Measurements from ENCODE around the gene CBL.
A peak's percentile ranks its signal among the peaks of the same experiment; 100 is the strongest.
"Not testable (repeated sequence)": the region's sequence is repeated elsewhere in the genome, so short reads cannot be mapped to it uniquely, and the experiment has no call there.

The CBL gene

DNA sequence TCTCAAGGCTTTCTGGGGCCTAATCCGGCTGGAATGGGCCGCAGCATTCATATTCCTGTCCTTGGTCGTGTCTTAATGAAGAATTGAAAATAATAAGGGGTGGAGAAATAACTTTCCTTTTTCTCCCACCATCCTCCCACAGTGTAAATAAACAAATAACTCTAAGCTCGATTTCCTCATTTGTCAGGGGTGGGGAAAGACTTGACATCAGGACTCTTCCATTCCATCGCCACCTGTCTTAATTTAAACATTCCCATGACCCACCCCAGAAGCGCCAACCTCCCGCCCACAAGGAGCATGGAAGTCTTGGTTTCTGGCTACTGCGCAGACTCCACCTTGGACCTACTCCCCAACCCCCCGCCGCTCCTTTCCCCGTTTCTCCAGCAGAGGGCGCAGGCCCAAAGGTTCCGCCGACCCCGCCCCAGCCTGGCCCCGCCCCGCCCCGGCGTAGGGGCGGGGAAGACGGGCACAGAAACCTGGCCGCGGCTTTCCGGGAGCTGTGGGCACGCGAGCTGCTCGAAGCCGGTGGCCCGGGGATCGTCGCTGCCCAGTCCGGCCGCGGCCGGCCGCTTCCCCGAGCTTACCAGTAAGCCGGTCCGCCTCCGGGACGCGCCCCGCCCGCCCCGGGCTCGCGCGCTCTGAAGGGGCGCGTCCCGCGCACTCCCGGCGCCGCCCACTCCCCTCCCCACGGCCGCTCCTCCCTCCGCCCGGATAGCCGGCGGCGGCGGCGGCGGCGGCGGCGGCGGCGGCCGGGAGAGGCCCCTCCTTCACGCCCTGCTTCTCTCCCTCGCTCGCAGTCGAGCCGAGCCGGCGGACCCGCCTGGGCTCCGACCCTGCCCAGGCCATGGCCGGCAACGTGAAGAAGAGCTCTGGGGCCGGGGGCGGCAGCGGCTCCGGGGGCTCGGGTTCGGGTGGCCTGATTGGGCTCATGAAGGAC is at the start of gene CBL:
Gene CBL, plus strand, starts transcription at position 766 of the 937 bp plus-strand sequence. Its CDS starts 79 bp downstream, at position 845.
- DNase-seq (ENCODE audit: low read depth in 2 of 2), result peak; percentile 99

DNA sequence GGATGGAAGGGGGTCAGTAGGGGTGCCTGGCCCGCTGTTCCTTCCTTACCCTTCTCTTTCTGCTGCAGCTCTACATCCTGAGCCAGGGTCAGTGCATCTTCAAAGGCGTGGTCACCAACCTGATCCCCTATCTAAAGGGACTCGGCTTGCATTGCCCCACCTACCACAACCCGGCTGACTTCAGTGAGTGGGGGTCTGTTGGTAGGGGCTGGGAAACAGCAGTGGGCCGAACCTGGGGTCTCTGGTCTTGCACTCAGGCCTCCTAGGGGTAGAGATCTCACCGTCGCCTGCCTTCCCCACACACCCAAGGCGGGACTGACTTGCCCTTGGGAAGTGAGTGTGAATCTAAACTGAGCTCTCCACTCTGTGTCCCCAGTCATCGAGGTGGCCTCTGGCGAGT is 49.6 kb upstream of the CBL start:
- DNase-seq (ENCODE audit: low read depth in 2 of 2), result no peak

DNA sequence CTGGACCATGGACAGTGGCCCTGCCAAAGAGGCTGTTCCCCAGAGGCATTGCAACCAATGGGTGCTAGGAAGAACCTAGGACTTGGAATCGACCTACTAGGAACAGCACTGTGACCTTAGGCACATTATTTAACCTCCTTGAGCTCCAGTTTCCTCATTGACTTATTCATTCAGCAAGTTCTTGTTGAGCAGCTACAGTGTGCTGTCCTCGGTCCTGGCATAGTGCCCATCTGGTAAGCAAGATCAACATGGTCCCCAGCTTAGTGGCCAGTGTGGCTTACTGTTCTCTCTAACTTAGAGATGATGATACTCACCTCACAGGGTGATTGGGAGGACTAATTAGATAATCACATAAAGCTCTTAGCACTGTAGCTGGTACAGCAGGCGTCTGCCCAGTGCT is 49.1 kb upstream of the CBL start:
- no peak for DNase-seq (ENCODE audit: low read depth in 2 of 2)

DNA sequence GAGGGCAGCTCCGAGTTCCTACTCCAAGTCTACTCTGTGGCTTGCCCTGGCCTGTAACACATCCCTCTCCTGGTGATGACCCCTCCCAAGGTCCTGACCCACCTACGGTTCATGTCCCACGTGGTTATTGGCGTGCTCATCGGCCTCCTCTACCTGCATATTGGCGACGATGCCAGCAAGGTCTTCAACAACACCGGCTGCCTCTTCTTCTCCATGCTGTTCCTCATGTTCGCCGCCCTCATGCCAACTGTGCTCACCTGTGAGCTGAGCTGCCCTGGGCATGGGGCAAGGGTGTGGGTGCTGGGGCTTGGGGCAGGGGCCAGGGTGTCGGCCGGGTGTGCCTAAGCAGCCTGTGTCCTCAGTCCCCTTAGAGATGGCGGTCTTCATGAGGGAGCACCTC is 47.7 kb upstream of the CBL start:
- DNase-seq (ENCODE audit: low read depth in 2 of 2), result no peak

DNA sequence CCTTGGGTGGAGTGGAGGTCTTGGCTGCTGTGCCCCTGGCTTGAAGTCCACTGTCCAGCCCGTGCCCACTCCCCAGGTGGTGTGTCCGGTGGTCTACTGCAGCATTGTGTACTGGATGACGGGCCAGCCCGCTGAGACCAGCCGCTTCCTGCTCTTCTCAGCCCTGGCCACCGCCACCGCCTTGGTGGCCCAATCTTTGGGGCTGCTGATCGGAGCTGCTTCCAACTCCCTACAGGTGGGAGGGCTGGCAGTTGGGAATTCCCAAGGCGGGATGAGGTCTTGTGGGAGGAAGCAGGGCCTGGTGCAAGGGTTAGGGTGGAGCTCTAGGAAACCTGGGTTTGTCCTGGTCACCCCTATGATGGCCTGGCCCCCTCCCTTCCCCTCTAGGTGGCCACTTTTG is 46.0 kb upstream of the CBL start:
- DNase-seq (ENCODE audit: low read depth in 2 of 2), result no peak

DNA sequence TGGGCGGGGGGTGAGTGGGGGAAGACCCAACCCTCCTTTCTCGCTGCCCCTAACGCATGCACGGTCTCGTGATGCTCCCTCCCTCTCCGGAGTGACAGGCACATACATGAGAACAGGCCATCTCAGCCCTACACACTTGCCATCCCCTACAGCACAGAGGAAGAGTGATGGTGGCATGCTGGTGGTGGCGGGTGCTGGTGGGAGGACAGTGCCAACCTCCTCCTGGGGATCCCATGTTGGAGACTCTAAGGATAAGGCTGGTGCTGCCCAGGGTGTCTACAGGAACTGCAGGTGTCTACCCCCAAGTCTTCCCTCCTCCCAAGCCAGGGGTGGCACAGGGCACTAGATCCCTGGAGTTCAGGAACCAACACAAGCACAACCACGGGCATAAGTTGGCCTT is 44.3 kb upstream of the CBL start:
- DNase-seq (ENCODE audit: low read depth in 2 of 2), result no peak

DNA sequence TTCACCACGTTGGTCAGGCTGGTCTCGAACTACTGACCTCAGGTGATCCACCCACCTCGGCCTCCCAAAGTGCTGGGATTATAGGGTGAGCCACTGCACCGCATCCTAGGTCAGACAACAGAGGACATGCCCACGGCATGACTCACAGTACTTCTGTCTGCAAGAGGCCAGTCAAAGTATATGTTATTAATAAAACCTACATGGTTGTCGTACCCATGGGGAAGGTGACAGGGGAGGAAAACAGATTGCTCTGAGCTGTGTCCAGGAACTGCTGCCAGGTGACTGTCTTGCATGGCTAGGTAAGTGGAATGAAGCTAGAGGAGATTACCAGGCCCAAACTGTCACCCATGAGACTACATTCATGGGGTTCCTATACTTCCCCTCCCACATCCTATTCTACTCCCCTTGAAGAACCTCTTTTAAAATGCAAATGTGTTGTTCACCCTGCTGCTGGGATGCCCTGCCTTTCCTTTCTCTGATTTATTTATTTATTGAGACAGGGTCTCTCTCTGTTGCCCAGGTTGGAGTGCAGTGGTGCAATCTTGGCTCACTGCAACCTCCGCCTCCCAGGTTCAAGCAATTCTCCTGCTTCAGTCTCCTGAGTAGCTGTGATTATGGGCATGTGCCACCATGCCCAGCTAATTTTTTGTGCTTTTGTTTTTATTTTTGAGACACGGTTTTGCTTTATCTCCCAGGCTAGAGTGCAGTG is 39.6 kb upstream of the CBL start:
- no peak for DNase-seq (ENCODE audit: low read depth in 2 of 2)

DNA sequence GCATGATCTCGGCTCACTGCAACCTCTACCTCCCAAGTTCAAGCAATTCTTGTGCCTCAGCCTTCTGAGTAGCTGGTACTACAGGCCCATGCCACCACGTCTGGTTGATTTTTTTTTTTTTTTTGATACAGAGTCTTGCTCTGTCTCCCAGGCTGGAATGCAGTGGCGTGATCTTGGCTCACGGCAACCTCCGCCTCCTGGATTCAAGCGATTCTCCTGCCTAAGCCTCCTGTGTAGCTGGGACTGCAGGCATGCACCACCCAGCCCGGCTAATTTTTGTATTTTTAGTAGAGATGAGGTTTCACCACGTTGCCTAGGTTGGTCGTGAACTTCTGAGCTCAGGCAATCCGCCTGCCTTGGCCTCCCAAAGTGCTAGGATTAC is 39.1 kb upstream of the CBL start:
- DNase-seq (ENCODE audit: low read depth in 2 of 2), result not testable (repeated sequence)

DNA sequence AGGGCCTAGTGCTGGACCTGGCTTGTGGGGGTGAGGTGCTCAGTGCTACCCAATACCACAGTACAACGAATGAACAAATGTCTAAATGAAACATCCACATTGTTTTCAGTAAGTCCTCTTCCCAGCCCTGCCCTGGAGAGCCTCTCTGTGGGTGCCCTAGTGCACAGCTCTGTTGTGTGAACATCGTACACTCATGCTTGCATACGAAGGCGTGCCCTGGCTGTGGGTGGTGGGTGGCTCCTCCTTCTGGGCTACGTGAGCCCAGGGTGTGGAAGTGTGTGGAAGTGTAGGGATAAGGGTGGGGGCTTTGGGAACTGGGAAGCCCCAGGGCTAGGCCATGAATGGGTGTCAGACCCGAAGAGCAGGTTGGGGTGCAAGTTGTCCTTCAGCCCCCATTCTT is 38.2 kb upstream of the CBL start:
- no peak for DNase-seq (ENCODE audit: low read depth in 2 of 2)

DNA sequence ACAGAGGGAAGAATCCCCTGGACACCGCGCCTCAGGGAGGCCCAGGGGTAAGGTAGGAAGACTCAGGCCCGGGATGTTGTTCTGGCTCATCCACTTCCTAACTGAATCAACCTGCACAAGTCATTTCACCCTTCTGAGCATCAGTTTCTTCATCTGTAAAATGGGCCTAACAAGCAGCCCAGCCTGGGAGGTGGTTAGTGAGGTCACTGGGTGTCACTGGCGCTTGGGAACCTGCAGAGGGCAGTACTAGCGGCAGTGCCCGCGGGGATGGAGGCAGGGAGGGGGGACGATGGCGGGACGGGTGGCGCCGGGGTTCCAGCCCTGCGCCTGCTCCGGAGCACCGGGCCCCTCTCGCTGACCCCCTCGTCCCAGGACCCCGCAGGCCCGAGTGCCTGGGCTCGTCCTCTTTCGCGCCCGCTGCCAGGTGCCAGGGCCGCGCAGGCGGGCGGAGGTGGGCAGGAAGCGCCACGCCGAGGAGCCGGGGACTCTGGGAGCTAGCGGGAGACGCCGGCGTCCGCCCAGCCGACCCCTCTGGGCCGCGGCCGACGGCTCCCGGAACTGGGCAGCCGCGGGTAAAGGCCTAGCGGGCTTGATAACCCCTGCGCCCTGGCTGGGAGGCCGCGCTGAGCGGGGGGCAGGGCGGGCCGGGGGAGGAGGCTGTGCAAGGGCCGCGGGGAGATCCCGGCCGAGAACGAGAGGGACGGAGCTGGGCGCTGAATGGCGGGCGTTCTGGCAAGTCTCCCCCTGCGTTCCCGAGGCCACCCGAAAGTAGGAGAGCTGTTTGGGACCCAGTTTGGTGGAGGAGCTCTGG is 37.5 kb upstream of the CBL start, which contains the start of gene NLRX1:
Gene NLRX1, plus strand, starts transcription at position 255 of the 811 bp plus-strand sequence. CDS start 2,679 bp downstream, outside the sequence.
- peak; percentile 74 to 76 for DNase-seq (ENCODE audit: low read depth in 2 of 2)

DNA sequence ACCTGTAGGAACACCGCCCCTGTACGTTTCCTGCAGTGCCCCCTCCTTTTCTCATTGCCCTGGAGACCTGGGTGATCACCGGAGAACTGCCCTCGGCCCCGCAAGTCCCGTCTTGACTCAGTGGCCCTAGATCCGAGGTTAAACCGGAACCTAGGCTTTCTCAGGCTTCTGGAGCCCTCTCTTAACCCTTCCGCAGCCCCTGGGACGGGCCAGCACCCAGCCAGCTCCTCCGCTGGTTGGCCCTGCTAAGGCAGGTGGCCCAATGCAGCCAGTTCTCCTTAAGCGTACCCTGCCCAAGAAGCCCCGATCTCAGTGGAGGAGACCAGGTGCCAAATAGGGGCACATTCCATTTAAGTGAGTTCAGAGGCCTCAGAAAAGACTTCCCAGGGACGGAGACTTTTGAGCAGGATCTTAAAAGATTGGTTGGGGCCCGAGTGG is 36.8 kb upstream of the CBL start:
- DNase-seq (ENCODE audit: low read depth in 2 of 2), result peak; percentile 7 to 27

DNA sequence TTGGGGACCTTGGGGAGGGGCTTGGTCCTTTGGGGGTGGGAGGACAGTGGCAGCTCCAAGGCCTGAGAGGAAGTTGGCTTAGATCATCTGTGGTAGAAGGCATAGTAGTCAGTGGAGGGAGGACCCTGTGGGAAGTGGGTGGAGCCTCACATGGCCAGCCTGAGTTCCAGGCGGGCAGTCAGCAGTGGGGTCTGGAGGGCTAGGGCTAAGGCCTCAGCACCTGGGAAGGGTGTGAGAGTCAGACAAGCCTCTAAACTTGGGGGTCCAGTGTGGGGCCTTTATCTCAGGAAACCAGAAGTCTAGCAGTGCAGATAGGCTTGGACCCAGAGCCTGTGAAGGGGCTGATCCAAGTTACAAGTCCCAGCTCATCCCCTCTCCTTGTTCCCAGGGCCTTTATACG is 33.6 kb upstream of the CBL start:
- DNase-seq (ENCODE audit: low read depth in 2 of 2), result no peak

DNA sequence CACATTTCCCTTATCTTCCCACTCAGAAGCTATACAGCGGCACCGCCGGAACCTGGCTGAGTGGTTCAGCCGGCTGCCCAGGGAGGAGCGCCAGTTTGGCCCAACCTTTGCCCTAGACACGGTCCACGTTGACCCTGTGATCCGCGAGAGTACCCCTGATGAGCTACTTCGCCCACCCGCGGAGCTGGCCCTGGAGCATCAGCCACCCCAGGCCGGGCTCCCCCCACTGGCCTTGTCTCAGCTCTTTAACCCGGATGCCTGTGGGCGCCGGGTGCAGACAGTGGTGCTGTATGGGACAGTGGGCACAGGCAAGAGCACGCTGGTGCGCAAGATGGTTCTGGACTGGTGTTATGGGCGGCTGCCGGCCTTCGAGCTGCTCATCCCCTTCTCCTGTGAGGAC is 32.7 kb upstream of the CBL start:
- DNase-seq (ENCODE audit: low read depth in 2 of 2), result no peak

DNA sequence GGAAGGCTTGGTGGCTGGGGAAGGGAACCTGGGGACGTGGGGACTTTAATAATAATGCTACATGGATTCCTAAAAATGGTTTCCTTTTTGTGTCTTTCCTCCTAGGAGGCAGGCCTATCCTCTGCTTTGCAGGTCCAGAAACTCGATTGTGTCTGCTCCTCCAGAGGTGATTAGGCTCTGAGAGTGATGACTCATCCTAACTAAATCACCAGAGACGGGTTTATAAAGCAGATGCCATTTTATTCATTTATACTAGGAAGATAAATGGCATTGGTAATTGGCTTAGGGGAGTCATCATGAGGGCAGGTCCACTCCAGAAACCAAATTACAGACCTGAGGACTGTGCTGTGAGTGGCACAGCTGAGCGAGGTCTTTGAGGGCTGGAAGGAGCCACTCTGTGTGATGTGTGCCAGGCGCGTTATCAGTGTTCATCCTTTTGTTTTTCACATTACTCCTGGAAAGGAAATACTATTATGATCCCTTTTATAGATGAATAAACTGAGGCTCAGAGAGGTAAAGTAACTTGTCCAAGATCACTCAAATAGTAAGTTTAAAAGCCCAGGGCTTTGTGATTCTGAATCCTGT is 30.6 kb upstream of the CBL start:
- no peak for DNase-seq (ENCODE audit: low read depth in 2 of 2)

DNA sequence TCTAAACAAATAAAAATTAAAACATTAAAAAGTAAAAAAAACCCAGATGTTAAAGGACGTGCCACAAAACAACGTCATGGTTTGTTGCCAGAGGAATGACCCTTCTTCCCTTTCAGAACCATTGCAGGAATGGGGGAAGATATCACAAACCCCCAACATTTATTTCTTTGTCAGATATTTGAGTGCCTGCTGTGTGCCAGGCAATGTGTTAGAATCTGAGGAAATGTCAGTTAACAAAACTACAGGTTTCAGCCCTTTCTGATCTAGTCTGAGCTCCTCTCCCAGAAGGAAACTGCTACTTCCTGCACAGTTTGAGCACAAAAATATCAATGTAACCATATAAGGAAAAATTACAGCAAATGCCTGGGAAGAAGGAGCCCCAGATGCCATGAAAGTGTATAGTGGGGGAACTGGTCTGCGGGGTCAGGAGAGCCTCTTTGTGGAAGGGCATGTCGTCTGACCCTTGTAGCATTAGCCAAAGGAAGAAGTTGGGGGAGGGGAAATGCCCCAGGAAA is 27.9 kb upstream of the CBL start:
- no peak for DNase-seq (ENCODE audit: low read depth in 2 of 2)

DNA sequence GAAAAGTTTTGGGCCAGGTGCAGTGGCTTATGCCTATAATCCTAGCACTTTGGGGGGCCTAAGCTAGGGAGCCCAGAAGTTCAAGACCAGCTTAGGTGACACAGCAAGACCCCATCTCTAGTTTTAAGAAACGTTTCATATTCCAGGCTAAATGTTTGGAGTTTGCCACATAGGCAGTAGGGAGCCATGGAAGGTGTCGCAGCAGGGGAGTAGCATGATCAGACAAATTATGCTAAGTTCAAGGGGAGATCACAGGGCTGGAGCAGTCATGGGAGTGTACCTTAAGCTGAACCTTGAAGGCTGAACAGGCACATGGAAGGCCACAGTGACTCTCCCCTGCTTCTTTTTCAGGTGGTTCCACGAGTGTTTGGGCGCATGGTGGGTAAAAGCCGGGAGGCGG is 26.8 kb upstream of the CBL start:
- DNase-seq (ENCODE audit: low read depth in 2 of 2), result no peak

DNA sequence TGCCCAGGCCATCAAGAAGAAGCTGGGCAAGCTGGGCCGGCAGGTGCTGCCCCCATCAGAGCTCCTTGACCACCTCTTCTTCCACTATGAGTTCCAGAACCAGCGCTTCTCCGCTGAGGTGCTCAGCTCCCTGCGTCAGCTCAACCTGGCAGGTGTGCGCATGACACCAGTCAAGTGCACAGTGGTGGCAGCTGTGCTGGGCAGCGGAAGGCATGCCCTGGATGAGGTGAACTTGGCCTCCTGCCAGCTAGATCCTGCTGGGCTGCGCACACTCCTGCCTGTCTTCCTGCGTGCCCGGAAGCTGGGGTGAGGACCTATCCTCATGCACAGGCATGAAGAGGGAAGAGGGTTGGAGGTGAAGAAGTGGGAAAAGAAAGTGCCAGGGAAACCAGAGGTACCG is 26.2 kb upstream of the CBL start:
- no peak for DNase-seq (ENCODE audit: low read depth in 2 of 2)

DNA sequence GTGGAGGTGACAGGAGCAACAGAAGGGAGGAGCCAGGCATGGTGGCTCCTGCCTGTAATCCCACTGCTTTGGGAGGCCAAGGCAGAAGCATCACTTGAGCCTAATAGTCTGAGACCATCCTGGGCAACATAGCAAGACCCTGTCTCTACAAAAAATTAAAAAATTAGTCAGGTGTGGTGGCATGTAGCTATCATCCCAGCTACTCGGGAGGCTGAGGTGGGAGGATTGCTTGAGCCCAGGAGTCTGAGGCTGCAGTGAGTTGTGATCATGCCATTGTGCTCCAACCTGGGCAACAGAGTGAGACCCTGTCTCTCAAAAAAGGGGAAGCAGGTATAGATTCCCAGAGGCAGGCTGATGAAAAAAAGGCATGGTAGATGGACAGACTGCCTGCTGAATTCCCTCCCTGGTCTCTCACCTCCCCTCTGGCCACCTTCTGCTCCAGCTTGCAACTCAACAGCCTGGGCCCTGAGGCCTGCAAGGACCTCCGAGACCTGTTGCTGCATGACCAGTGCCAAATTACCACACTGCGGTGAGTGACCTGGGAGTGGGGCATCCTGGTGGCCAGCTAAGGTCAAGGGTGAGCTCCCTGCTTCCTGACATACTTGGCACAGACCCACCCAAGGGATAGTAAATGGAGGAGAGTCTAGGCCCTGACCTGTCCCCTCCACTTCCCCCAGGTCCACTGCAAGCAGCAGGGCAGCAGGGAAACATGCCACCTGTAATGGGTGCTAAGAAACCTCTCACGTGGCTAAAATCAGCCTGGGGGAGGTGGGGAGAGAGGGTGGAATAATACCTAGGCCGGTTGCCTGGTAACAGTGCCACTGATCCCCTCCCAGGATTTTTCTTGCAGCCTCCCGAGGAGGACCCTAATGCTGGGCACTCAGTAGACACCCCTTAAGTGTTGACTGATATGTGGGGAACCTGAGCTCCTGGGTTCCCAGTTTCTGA is 25.1 kb upstream of the CBL start:
- no peak for DNase-seq (ENCODE audit: low read depth in 2 of 2)

DNA sequence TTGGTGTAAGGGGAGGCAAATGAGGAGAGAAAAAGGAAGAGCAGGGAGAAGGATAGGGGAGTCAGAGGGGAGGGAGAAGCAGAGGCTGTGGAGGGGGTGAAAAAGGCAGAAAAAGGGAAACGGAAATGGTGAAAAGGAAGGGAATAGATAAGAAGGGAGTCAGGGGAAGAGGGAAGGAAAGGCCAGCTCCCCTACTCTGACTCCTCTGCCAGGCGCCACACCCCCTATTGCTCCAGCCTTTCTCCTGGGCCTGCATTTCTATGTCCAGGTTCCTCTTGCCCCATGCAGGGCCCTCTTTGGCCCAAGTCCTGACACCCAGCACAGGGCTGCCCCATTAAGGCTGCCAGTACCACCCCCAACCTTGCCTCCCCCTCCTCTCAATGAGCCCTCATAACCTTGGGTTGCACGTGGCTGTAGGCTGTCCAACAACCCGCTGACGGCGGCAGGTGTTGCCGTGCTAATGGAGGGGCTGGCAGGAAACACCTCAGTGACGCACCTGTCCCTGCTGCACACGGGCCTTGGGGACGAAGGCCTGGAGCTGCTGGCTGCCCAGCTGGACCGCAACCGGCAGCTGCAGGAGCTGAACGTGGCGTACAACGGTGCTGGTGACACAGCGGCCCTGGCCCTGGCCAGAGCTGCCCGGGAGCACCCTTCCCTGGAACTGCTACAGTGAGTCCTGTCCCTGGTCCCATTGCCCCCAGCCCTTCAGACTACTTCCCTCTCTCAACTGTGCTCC is 24.3 kb upstream of the CBL start:
- no peak for DNase-seq (ENCODE audit: low read depth in 2 of 2)

DNA sequence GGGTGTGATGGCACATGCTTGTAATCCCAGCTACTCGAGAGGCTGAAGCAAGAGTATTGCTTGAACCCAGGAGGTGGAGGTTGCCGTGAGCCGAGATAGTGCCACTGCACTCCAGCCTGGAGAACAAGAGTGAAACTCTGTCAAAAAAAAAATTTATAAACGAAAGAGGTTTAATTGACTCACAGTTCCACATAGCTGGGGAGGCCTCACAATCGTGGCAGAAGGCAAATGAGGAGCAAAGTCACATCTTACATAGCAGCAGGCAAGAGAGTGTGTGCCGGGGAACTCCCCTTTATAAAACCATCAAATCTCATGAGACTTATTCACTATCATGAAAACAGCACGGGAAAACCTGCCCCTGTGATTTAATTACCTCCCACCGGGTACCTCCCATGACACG is 21.7 kb upstream of the CBL start:
- DNase-seq (ENCODE audit: low read depth in 2 of 2), result not testable (repeated sequence)

Measured in stimulated activated CD4-positive, alpha-beta T cell treated with anti-CD3 and anti-CD28 coated beads, Interleukin-1b, Interleukin-23, amount 100 ng/mL, for 4 hours (primary cell).